M059J (cell line): ENCODE data around the gene CACNA1C. TPM values are rescaled to one million over a fixed set of nuclear protein-coding genes. Genes with fewer than 3 reads are reported as not detected.

Experiments used
- DNase-seq: peaks from one replicate; pipeline ENCODE4 v3.0.0-alpha.2; 2012; ENCODE audit warnings: low read depth
- total RNA-seq: library from RNA; depleted of rRNA; stranded (reverse); fragments of >200 nt; shearing (Covaris generic); gene quantifications from 2 replicates; pipeline ENCODE4 v1.2.3, GENCODE V29; 2014

CACNA1C gene
- total RNA-seq, 1 experiment from 2014 or later: 3.6 TPM

DNA sequence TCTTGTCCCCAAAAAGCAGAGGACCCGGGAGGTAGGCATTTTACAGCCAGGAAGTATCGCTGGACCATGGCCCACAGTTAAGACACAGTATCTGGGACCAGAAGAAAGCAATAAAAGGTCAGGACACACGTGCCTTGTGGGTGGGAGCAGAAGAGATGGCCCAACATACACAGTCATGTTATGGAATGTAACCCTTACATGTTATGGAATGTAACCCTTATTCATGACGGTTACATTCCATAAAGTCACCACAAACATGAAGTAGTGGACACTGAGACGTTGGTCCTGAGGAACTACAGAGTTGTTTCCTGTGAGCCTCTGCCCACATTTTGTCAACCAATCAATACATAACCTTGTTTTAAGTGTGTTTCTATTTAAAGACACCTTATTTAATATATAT lies 456.4 kb downstream of the CACNA1C start:
- DNase-seq: no peak

DNA sequence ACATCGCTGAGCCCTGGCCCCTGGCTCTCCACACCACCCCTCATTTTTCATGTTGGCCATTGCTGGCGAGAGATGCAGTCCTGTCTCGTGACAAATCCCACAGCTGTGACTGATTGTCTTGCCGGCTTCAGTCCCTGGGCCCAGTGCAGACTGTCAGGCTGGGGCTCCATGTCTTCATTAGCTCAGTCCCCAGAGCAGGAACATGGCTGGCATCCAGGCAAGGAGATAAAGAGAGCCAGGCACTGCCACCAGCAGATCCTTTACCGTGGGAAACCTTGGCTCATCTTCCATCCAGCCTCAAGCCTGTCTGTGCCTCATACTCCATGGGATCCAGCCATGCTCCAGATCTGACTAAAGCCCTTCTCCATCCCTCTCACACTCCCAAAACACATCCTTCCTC lies 457.3 kb downstream of the CACNA1C start:
- no peak for DNase-seq

DNA sequence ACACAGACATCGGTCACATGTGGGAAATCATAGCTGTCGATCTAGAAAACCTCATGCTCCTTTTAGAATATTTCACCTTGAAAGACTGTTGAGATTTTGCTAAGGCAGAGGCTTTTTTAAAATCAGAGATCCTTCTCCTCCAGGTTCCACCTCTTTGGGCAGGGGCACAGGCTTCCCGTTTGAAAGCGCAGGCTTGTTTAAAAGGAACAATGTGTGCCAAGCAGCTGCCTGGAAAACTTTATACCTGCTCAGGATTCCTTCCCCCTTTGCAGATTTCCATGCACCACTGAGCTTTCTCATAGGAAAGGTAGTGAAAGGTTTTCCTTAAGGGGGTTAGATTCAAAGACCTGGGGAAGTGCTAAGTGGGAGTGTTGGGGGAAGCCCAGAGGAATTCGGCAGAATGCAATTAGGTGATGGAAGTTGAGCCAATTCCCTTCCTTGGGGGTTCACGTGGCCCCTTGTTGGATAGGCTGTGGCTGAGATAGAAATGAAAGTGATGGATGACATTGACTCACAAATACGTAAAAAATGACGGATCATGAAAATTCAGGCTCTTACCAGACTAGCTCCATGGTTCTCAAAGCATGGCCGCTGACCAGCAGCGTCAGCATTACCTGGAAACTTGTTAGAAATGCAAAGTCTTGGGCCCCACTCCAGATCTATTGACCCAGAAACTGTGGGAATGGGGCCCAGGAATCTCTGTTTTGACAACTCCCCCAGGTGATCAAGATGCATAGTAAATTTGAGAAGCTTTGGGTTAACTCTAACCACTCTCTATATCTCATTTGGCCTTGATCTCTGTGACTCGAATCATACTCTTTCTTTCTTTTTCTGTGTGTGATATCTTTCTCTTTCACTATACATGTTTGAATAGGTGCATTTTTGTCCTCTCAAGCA lies 460.6 kb downstream of the CACNA1C start:
- no peak for DNase-seq

DNA sequence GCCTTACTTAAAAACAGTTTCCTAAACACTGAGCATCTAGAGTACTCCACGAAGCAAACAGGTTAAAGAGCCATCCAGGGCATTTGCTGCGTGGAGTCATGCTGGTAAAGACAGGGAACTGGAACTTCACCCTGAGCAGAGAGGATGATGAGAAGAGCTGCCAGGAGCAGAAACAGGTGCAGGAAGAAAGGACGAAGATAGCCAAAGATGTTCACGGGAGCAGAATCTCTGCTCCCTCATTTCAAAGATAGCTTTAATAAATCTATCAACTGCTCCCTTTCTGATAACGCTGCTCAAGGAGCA lies 461.2 kb downstream of the CACNA1C start:
- no peak for DNase-seq

DNA sequence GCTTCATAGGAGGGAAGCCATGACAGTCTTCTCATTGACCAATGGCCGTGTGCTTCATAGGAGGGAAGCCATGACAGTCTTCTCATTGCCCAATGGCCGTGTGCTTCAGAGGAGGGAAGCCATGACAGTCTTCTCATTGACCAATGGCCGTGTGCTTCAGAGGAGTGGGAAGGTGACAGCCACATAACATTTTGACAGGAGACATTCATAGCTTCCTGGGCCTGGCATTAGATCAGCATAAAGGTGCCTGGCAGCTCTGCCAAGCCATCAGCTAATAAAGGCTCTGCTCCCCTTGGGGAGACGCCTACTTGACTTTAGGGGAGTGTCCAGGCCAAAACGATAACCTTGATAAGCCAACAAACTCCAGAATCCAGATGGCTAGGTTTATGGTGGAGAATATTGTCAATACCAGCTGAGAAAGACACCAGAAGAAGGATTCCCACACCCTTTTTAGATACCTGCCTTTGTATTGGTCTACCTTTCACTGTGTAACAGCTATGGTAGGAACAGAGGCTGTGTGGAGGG lies 468.0 kb downstream of the CACNA1C start:
- DNase-seq: no peak

DNA sequence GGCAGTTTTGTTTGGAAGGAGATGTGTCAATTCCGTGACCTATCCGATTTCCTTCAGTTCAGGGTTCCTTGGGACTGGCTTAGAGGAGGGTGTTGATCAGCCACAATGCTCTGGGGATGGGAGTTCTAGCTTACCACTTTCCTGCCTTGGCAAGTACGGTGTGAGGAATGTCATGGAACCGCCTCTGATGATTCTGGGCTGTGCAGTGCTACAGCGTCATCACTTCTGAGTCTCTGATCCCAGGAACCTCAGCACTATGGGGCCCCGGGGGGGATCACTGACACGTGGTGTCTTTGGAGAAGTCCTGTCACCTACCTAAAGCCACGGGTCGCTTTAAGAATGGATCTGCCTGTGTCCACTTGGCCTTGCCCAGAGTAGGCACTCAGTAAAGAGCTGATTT lies 470.5 kb downstream of the CACNA1C start:
- no peak for DNase-seq

DNA sequence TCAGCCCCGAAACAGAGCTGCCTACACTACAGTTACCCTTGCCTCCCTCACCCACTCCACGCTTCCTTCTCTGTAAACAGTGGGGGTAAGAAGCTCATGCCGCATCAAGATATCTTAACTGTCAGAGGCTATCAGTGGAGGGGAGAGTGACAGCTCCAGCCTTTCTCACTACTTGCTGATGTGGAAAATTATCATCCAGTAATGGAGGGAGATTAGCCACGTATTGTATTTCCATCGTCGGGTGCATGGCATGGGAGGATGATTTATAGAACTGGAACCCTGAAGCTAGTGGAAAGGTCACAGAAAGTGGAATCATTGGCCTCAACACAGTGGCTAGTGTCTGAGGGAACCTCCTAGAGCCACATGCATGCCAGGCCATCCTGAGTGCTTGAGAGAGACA lies 471.1 kb downstream of the CACNA1C start:
- no peak for DNase-seq

DNA sequence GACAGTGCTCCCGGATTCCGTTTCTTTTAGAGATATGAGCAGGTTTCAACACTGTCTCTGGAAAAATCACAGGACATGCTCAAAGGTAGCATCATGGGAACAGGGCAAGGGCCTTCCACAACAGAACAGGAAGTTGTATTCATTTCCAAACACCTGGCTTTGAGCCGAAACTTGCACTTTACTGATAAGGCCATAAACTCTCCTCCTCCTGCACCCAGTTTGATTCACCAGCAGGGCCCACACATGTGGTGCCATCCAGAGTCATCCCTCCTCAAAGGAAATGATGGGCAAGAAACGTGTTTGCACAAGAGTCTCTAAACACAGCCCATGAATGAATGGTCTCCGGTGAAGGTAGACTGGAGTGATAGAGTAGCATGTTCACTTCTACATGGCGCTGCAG lies 473.6 kb downstream of the CACNA1C start:
- DNase-seq: no peak

DNA sequence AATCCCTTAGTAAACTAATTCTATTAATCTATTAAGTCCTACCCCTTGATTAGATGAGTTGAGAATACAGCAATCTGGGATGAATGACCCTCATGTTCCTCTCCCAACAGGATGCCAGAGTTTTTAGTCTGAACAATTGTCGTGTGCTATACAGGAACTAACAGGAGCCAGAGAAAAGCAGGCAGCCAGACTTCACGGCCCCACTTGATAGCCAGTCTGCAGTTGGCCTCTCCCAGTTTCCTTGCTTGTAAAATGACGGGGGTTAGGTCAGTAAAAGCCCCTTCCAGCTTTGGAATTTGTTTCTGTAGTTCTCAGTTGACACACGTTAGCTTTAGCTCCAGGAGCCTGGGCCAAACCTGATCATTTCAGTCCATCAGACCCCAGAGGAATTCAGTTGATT lies 475.2 kb downstream of the CACNA1C start:
- no peak for DNase-seq

DNA sequence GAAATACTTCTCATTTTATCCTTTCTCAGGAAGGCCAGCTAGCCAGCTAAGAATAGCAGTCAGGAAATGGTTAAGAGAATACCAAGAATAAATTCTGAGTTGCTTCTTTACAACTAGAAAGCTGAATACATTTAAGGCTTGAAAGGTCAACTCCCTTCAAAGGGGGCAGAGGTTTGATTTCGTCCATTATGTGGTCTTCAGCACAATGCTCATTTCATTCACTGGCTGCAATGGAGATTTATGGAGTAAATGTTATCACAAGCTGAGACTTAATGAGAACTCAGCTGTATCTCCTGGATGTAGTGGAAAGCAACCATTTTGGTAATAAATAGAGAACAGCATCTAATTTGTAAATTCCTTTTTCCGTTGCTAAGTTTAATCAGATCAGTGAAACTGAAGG lies 477.0 kb downstream of the CACNA1C start:
- no peak for DNase-seq

DNA sequence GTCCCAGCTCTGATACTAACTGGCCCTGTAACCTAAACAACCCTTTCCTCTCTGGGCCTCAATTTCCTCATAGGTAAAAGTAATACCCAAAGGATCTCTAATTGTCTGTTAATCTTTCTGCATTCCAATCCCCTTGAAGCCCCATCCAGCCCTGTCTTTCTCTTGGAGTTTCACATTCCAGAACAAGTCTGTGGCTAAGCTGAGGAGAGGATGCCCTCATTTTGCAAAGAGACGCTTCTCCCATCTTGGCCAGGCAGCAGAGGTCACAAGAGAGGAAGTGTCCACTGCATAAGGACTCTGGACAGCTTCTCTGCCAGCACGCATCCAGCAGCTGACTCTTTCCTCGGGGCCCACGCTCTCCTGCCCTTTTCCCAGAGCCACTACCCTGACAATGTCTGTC lies 478.6 kb downstream of the CACNA1C start:
- no peak for DNase-seq

DNA sequence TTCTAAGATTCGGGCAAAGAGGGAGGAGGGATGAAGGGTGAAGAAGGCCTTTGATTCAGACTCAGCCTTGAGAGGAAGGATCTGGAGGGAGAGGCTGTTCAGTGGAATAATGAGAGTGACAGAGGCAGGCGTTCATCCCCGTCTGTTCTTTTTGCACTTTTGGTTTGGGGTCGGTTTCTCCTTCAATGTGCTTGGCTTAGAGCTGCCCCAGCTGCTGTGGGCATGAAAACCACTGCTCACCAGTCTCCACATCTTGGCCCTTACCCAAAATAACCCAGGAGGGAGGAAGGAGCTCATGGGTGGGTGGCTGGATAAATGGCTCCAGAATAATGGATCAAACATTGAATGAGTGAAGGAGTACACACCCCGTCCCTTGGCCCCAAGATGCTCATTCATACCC lies 480.2 kb downstream of the CACNA1C start:
- no peak for DNase-seq

DNA sequence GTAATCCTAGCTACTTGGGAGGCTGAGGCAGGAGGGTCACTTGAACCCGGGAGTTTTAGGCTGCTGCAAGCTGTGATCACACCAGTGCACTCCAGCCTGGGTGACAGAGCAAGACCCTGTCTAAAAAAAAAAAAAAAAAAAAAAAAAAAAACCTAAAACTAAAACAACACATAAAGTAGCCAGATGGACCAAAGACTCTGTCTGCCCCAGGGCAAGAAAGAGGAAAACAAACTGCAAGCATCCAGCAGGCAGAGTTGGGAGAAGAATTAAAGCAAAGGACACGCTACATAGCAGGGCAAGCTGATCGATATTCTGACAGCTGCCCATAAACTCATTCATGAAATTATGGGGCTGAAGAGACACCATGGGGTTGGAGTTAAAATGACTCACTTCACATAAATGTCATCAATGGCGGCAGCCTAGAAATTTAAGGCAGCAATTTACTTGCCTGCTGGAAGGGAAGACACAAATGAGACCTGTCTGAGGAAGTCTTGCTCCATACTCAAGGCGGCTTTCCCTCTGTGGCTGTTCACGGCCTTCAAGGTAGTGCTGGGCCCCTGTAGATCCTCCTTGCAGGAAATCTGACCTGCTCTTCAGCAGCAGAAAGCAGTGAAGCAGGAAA lies 482.9 kb downstream of the CACNA1C start:
- DNase-seq: peak; percentile 42

DNA sequence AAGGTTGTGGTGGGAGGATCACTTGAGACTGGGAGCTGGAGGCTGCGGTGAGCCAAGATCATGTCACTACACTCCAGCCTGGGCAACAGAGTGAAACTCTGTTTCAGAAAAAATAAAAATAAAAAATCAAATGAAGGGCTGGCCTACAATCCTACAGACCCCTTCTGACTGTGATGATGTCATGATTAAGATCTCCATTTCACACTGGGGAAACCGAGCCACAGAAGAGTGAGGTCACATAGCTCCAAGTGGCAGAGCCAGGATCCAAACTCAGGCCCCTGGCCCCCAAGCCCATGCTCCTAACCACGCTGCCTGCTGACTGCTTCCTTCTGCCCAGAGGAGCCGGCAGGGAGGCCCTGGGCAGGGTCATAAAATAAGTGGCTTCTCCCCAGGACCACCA lies 483.9 kb downstream of the CACNA1C start:
- DNase-seq: no peak

DNA sequence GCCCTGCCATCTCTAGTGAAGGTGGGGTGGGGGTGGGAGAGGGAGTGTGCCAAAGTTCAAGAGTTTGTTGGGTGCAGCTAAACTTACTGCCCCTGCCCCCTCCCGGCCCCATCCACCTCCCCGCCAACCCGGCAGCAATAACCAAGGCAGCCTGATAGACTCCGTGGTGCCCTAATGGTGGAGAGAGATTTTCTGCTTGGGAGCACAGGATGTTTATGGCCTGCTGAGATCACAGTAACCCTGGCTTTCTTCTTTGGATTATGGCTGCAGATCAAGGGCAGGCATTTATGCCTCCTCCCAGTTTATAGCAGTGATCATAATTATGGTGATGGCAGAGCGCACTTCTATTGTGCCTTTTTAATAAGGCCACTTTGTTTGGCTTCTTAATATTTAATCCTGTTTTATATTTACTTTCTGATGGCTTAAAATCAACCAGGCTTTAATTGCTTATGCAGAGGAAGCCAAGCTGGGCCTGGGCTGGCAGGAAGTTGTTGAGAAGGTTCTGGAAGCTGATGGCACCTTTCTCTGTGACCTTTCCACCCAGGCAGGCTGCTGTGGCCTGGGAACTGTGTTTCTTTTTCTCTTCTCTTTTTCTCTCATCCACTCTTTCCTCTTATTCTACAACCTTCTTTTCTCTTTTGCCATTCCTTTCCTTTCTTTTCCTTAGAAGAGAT lies 485.2 kb downstream of the CACNA1C start:
- DNase-seq: no peak

DNA sequence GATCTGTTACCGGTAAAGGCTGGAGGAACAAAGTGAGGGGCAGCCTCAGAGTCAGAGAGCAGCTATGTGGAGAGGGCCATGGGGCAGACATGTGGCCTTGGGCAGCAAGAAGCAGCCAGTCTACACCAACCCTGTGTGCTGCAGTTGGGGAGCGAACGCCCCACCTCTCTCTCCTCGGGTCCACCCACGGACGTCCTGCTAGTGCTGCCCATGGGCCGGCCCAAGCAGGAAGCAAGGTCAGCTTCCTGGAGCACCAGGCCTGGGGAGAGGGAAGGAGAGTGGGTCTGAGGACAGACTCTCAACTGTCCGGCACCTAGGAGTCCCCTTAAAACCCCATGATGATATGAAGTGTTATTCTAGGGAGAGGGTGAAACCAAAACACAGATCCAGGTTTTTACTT lies 487.2 kb downstream of the CACNA1C start:
- DNase-seq: no peak

DNA sequence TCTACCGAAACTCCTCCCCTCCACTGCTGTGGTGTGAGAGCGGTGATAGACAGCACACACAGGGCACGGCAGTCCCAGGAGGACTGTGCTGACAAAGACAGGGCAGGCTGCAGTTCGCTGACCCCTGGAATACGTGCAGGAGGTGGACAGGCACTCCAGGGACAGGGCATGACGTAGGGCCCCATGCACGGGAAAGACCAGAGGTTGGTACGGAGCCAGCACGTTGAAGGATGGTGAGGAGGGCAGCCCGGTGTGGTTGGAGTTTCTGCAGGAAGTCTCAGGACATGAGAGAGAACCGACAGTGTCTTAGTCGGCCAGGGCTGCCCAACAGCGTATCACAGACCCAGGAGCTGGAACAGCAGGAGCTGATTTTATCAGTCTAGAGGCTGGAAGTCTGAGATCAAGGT lies 487.8 kb downstream of the CACNA1C start:
- DNase-seq: no peak

DNA sequence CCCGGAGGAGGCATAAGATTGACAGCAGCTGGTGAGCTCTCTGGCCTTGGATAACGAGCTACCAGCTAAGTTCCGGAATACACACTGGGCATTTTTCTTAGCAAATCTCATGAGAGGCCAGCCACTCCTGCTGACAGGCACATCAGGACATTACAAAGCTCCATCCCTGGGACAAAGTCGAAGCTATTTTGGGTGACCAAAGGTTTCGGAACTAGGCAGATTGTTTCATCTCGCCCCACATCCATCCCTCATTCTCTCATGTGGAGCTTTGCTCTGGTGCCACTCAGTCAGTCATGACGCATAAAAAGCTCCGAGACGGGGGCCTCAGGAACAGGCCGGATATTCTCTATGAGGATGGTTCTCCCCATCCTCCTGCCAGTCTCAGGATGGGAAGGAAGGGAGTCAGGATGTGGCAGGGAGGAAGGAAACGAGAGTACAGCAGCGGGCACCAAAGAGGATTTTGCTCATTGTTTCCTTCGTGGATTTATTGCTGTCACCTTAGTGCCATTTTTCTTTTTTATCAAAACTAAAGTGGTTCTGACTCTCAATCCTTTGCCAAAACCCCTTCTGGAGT lies 488.9 kb downstream of the CACNA1C start:
- DNase-seq: no peak

DNA sequence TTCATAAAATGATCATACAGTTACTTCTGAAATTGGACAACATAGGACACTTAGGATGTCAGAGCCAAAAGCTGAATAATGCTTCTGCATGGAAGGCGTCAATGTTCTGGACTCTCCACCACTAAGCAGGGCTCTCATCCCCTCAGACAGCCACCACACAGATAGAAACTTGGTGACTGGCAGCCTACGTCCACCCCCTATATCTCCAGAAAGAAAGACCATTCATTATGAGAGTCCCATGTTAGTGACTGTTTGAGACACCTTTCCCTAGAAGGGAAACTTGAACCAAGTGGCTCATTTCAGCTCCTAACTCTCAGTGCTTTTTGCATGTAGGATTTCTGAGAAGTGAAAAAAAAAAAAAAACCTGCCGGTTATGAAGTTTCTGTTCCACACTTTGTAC lies 491.0 kb downstream of the CACNA1C start:
- no peak for DNase-seq

DNA sequence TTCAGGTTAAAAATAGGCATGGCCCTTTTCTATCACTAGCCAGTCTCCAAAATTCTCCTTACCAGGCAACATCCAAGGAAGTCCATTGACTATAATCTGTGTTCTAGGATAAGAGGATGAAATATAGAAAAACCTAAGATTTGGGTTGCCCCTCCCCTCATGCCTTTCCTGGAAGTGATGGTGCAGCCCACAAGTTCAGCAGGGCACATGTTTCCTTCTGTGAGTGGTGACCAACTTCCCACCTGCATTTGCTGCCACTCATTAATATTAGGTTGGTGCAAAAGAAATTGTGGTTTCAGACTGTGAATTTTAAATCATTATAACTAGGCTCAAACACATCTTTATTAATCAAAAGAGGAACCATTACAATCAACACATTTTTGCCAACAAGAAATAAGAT lies 491.4 kb downstream of the CACNA1C start:
- DNase-seq: no peak

DNA sequence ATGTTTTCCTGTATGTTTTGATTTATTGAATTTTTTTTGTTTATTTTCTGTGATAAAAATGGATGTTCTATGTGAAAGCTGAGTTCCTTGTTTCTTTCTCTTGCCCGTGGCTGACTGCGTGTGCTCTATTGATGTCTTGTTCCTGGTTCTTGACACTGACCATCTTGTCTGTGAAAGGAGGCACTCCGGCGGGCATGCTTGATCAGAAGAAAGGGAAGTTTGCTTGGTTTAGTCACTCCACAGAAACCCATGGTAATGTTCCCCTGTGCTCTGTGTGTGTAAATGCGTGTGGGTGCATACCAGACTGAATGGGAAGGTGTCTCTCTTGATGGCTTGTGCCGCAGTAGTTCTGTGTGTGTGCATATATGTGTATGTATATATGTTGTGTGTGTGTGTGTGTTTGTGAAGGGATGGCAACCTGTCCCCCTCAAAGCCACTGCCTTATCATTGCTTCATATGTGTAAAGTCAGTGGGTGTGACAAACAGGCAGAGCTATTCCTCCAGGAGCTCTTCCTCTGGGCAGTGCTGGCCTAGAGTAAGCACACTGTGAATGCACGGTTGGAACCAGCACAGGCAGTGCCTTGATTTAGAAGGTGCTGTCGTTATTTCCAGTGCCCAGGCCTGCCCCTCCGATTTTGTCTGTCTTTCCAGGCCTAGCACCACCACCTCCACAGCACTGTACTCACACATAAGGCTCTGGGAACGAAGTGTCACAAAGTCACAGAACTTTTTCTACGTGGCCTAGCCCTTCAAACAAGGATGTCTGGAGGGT lies 494.7 kb downstream of the CACNA1C start:
- no peak for DNase-seq

DNA sequence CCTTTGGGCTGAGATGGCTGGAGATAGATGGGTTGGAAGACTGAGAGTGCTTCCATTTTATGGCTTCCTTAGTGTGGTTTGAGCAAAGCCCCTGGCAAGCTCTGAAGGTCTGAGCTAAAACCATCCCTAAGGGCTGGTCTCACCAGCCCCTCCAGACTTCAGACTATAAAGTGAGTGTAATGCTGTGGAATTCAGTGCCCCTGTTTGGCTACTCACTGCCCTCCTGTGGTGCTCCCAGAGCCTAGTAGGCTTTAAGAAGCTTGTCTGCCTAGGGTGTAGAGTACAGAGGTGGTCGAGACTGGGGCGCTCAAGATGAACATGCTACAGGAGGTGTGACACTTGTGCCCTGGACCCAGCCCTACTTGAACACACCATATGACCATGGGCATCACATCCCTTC lies 495.3 kb downstream of the CACNA1C start:
- no peak for DNase-seq
